HG03442 (cell line): ENCODE data around the gene PFDN1.

Source experiments
- ATAC-seq: cut with Tn5 transposase; IDR thresholded peaks from one replicate; pipeline ENCODE4 v1.9.1; 2021; ENCODE audit warnings: mild to moderate bottlenecking, moderate library complexity; ENCODE audit not compliant: unreplicated experiment

The PFDN1 gene

GRCh38 chr5:140261403-140262171, 41.3 kb downstream of the PFDN1 start:
- no peak for ATAC-seq

- ATAC-seq, result no peak
These were observed 42.7 kb downstream of the PFDN1 start for GRCh38 chr5:140260089-140260656.

- no peak for ATAC-seq
These were observed 43.4 kb downstream of the PFDN1 start for GRCh38 chr5:140259500-140259899.

- no peak for ATAC-seq
These were observed 44.0 kb downstream of the PFDN1 start for GRCh38 chr5:140258873-140259272.

- ATAC-seq, result no peak
These were observed 44.9 kb downstream of the PFDN1 start for GRCh38 chr5:140258016-140258415.

- no peak for ATAC-seq
These were observed 46.2 kb downstream of the PFDN1 start for GRCh38 chr5:140256726-140257125.

GRCh38 chr5:140255460-140256157, 47.3 kb downstream of the PFDN1 start:
- ATAC-seq, result no peak

GRCh38 chr5:140253985-140254384, 48.9 kb downstream of the PFDN1 start:
- ATAC-seq, result no peak

GRCh38 chr5:140252470-140253126, 50.3 kb downstream of the PFDN1 start:
- no peak for ATAC-seq

- peak; percentile 81 for ATAC-seq
These were observed 51.4 kb downstream of the PFDN1 start for GRCh38 chr5:140251527-140251973.

GRCh38 chr5:140250386-140250785, 52.5 kb downstream of the PFDN1 start:
- no peak for ATAC-seq

- no peak for ATAC-seq
These were observed 53.4 kb downstream of the PFDN1 start for GRCh38 chr5:140249536-140249935.

- ATAC-seq, result no peak
These were observed 54.5 kb downstream of the PFDN1 start for GRCh38 chr5:140248414-140248813.

GRCh38 chr5:140246378-140247122, 56.4 kb downstream of the PFDN1 start:
- no peak for ATAC-seq

GRCh38 chr5:140245926-140246325, 57.0 kb downstream of the PFDN1 start:
- no peak for ATAC-seq

GRCh38 chr5:140245341-140245740, 57.6 kb downstream of the PFDN1 start:
- ATAC-seq, result no peak

GRCh38 chr5:140244525-140245025, 58.3 kb downstream of the PFDN1 start:
- peak; percentile 68 for ATAC-seq

GRCh38 chr5:140243706-140244250, 59.1 kb downstream of the PFDN1 start:
- no peak for ATAC-seq

GRCh38 chr5:140242890-140243585, 59.9 kb downstream of the PFDN1 start:
- ATAC-seq, result no peak

- ATAC-seq, result no peak
These were observed 60.8 kb downstream of the PFDN1 start for GRCh38 chr5:140242099-140242498.
